ENCODE results near the gene POU3F4.

GRCh38 chrX:83510510-83511062 is 2.5 kb downstream of the POU3F4 start:
- no peak for TF ChIP-seq SP1 (IDR thresholded peaks at IDR 0.05; ENCODE audit: low read depth, low read length)
- TF ChIP-seq POLR2A (IDR thresholded peaks at IDR 0.05; ENCODE audit: control extremely low read depth in 1 of 2, low read depth in 2 of 2, low read length in 2 of 2) = no peak
- no peak for TF ChIP-seq CHD1 (IDR thresholded peaks at IDR 0.05; ENCODE audit: low read depth, low read length)
- TF ChIP-seq TAF1 (IDR thresholded peaks at IDR 0.05; ENCODE audit: low read depth, low read length) = no peak
- no peak for TF ChIP-seq POLR2AphosphoS5 (IDR thresholded peaks at IDR 0.05; ENCODE audit: low read depth, low read length)
- TF ChIP-seq BACH1 (IDR thresholded peaks at IDR 0.05; ENCODE audit: low read length) = no peak
- TF ChIP-seq ATF2 (IDR thresholded peaks at IDR 0.05; ENCODE audit: low read length) = no peak
- TF ChIP-seq EZH2 (IDR thresholded peaks at IDR 0.05; ENCODE audit: low read depth, low read length, severe bottlenecking) = no peak
